OCI-LY7 (cell line): ENCODE measurements around the gene SRBD1. TPM values are rescaled to one million over a fixed set of nuclear protein-coding genes. Genes with fewer than 3 reads are reported as not detected.

Experiments used
- BruUV-seq: library from RNA; stranded (reverse); fragments of 400-500 nt; replicated peaks from 2 replicates; lab custom pipeline; 2021; lab: Mats Ljungman, UMichigan
- CTCF ChIA-PET: fragments of 300-600 bp; sonication (Branson Sonifier 250); formaldehyde crosslinking; loops from one replicate; lab custom pipeline; 2022; ENCODE audit warnings: antibody characterized with exemption; ENCODE audit not compliant: unreplicated experiment; lab: Charles Lee
- POLR2A ChIA-PET: fragments of 300-600 bp; sonication (Branson Sonifier 250); formaldehyde crosslinking; loops from one replicate; lab custom pipeline; 2022; ENCODE audit warnings: antibody characterized with exemption; lab: Charles Lee
- DNase-seq: peaks from one replicate; pipeline ENCODE4 v3.0.0-alpha.2; 2015; ENCODE audit warnings: low spot score
- H2AFZ ChIP-seq: fragments of 200-600 bp; sonication (generic), shearing (Covaris generic); 2 replicates; pipeline ENCODE4 v1.6.1; 2014; ENCODE audit warnings: mild to moderate bottlenecking, antibody characterized with exemption, low read length, moderate library complexity
- H3K27ac ChIP-seq: fragments of 200-600 bp; sonication (generic); 2 replicates; pipeline ENCODE4 v1.5.1; 2014; ENCODE audit warnings: mixed run types, low read depth, mild to moderate bottlenecking, moderate library complexity, low read length, inconsistent platforms; ENCODE audit not compliant: poor library complexity, severe bottlenecking
- H3K36me3 ChIP-seq: fragments of 200-600 bp; sonication (generic); 2 replicates; pipeline ENCODE4 v1.6.1; 2014; ENCODE audit warnings: mild to moderate bottlenecking, antibody characterized with exemption, low read length, moderate library complexity, mixed read lengths; ENCODE audit not compliant: insufficient read depth
- H3K4me1 ChIP-seq: fragments of 200-600 bp; sonication (generic); 2 replicates; pipeline ENCODE4 v1.5.1; 2014; ENCODE audit warnings: mild to moderate bottlenecking, low read length; ENCODE audit not compliant: insufficient read depth, poor library complexity, severe bottlenecking
- H3K4me2 ChIP-seq: fragments of 200-600 bp; sonication (generic); 2 replicates; pipeline ENCODE4 v1.6.1; 2014; ENCODE audit warnings: mild to moderate bottlenecking, low read length
- H3K4me3 ChIP-seq: fragments of 200-600 bp; sonication (generic); 2 replicates; pipeline ENCODE4 v1.5.1; 2014; ENCODE audit warnings: mild to moderate bottlenecking, low read depth, low read length; ENCODE audit not compliant: poor library complexity, severe bottlenecking
- H3K79me2 ChIP-seq: fragments of 200-600 bp; sonication (generic); 2 replicates; pipeline ENCODE4 v1.6.1; 2016; ENCODE audit warnings: low read depth, mild to moderate bottlenecking, low read length, moderate library complexity, mixed read lengths; ENCODE audit not compliant: insufficient read depth
- H3K9me2 ChIP-seq: fragments of 200-600 bp; sonication (generic); 2 replicates; pipeline ENCODE4 v1.6.1; 2016; ENCODE audit warnings: mild to moderate bottlenecking, low read length, mixed read lengths; ENCODE audit not compliant: insufficient read depth
- H3K9me3 ChIP-seq: fragments of 200-600 bp; sonication (generic); 2 replicates; pipeline ENCODE4 v1.6.1; 2014; ENCODE audit warnings: mild to moderate bottlenecking, mixed run types, low read length, mixed read lengths
- H4K20me1 ChIP-seq: fragments of 200-600 bp; sonication (generic); 2 replicates; pipeline ENCODE4 v1.6.1; 2014; ENCODE audit warnings: mild to moderate bottlenecking, antibody characterized with exemption, low read length, moderate library complexity, mixed read lengths; ENCODE audit not compliant: insufficient read depth
- CTCF ChIP-seq: fragments of 200-600 bp; sonication (generic); conservative IDR thresholded peaks from 2 replicates; pipeline ENCODE4 v1.5.1; 2014; ENCODE audit warnings: mild to moderate bottlenecking, antibody characterized with exemption, low read length, moderate library complexity, mixed read lengths
- EZH2phosphoT487 ChIP-seq: fragments of 200-600 bp; sonication (generic); IDR thresholded peaks from 2 replicates; pipeline ENCODE4 v1.6.1; 2018; ENCODE audit warnings: low read depth, borderline replicate concordance, mild to moderate bottlenecking, mixed run types, antibody characterized with exemption, low read length, moderate library complexity, mixed read lengths
- intact Hi-C: fragments of 100-400 bp; cut with micrococcal nuclease; formaldehyde crosslinking; loops from one replicate; pipeline ENCODE4 v1.10.0; 2022; ENCODE audit not compliant: unreplicated experiment
- total RNA-seq, 2 experiments: library from RNA; depleted of rRNA in 1 of 2; stranded (reverse); fragments of >200 nt in 1 of 2; shearing (Covaris generic) in 1 of 2; gene quantifications; 2 replicates each; pipeline ENCODE4 v1.2.3, GENCODE V29; 2014 to 2022

SRBD1 gene
- total RNA-seq, 2 experiments from 2014 or later = 13.9 to 16.0 TPM

- Histone ChIP-seq H3K4me2 (peak overlapping the region; percentile 70), H3K4me1 (peaks cover 80% of the 10 kb centered on the region), H3K4me3 (peak overlapping the region; percentile 34), H3K79me2 (no peaks in the 10 kb centered on the region), H3K36me3 (peaks cover 46% of the 10 kb centered on the region), H3K27ac (peak overlapping the region; percentile 100), H2AFZ (peak overlapping the region; percentile 11; the same call in 1 of the 2 replicates), H4K20me1 (no peaks in the 10 kb centered on the region), H3K9me3 (peaks cover 27% of the 10 kb centered on the region; the same call in 1 of the 2 replicates), H3K9me2 (no peaks in the 10 kb centered on the region)
- DNase-seq = no peak
- intact Hi-C loops = loop anchor here (5.0 kb wide), 1 partner anchor 352 kb away; no protein-coding TSS in a partner anchor
- POLR2A ChIA-PET = interaction anchor here (0.5 to 7.8 kb wide), 16 partner anchors 9 to 730 kb away, joined by 3 to 114 read pairs (median 3); no protein-coding TSS in a partner anchor
- CTCF ChIA-PET = no interaction called here
- TF ChIP-seq CTCF (no peak), EZH2phosphoT487 (no peak)
- BruUV-seq = TSS peak; percentile 79
Measured at GRCh38 chr2:45438872-45439665, 172.0 kb downstream of the SRBD1 start.

DNA sequence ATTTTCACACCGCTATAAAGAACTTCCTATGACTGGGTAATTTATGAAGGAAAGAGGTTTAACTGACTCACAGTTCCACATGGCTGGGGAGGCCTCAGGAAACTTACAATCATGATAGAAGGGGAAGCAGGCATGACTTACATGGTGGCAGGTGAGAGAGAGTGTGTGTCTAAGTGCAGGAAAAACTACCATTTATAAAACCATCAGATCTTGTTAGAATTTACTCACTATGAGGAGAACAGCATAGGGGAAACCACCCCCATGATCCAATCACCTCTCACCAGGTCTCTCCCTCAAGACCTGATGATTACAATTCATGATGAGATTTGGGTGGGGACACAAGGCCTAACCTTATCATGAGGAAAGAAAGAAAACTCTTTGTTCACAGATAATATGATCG, 174.6 kb downstream of the SRBD1 start:
- H3K79me2 ChIP-seq = no peaks in the 10 kb centered on the region
- intact Hi-C loops = loop anchor here (5.0 kb wide), 1 partner anchor 349 kb away; no protein-coding TSS in a partner anchor
- H3K4me2 ChIP-seq = no peak overlapping the region
- no peak for DNase-seq
- no peaks in the 10 kb centered on the region for H4K20me1 ChIP-seq
- POLR2A ChIA-PET = interaction anchor here (0.6 to 1.2 kb wide), 2 partner anchors 8 to 69 kb away, joined by 3 to 5 read pairs; no protein-coding TSS in a partner anchor
- H3K4me3 ChIP-seq = no peak overlapping the region
- H2AFZ ChIP-seq = no peak overlapping the region
- TF ChIP-seq CTCF (no peak), EZH2phosphoT487 (no peak)
- peaks cover 74% of the 10 kb centered on the region for H3K4me1 ChIP-seq
- CTCF ChIA-PET = no interaction called here
- H3K9me3 ChIP-seq = peaks cover 27% of the 10 kb centered on the region; the same call in 1 of the 2 replicates
- peak overlapping the region; percentile 100 for H3K27ac ChIP-seq
- no TSS peak for BruUV-seq
- H3K9me2 ChIP-seq = no peaks in the 10 kb centered on the region
- H3K36me3 ChIP-seq = peaks cover 35% of the 10 kb centered on the region
